ENCODE results near the gene PITPNC1. TPM values are rescaled to one million over a fixed set of nuclear protein-coding genes. Genes with fewer than 3 reads are reported as not detected.

The PITPNC1 gene
- total RNA-seq, 1 experiment from 2014 or later, result 37.5 TPM

DNA sequence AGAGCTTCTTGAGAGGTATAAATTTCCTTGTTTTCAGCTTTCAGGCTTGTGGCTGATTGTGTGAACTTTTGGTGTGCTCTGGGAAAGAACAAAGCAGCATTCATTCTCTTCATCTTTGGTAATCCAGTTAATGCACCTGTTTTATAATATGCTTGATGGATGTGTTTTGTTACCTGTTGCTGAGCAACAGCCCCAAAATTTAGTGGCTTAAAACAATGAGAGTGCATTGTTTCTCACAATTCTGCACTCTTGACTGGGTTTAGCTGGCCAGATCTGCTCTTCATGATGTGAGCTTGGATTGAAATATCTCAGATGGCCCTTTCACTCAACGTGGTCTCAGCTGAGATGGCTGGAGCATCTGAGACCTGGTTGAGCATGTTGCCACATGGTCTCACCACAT lies 281.9 kb downstream of the PITPNC1 start:
- no CpG with 5 or more reads among the region's 1 CpG for WGBS (ENCODE audit: extremely low coverage, insufficient read length, low lambda C conversion rate)
- H3K36me3 Mint-ChIP-seq (ENCODE audit: insufficient read depth in 1 of 3, low read depth in 3 of 3), result peaks cover 22 to 33% (median 23%) of the 10 kb centered on the region in 3 experiments
- no peak for DNase-seq

More for the DNA sequence above, 281.9 kb downstream of the PITPNC1 start:
- Mint-ChIP-seq H3K4me3 (no peak overlapping the region), H3K9me3 (peaks cover 3 to 12% of the 10 kb centered on the region in 2 experiments), H3K27me3 (ENCODE audit: low read depth) (no peaks in the 10 kb centered on the region), H3K4me1 (no peaks in the 10 kb centered on the region; a peak in 1 of 4 replicates), H3K27ac (no peak overlapping the region)
- Histone ChIP-seq H2AK5ac (ENCODE audit: insufficient read length, low read length) (no peak overlapping the region), H3K23me2 (ENCODE audit: insufficient read length, low read depth, low read length, poor library complexity, severe bottlenecking) (no peaks in the 10 kb centered on the region), H3K79me1 (ENCODE audit: insufficient read depth, low read depth, low read length, poor library complexity, severe bottlenecking) (no peaks in the 10 kb centered on the region), H2BK20ac (ENCODE audit: low read depth, low read length, poor library complexity, severe bottlenecking) (no peak overlapping the region), H4K8ac (replicated peaks; ENCODE audit: insufficient read length, low read depth, low read length) (no peak overlapping the region), H2AFZ (ENCODE audit: low read length) (no peak overlapping the region), H3K4me1 (ENCODE audit: insufficient read depth, low read length) (no peaks in the 10 kb centered on the region), H2BK120ac (ENCODE audit: low read depth, low read length, poor library complexity, severe bottlenecking) (no peak overlapping the region), H3K9ac (ENCODE audit: extremely low read depth, insufficient read length, low read length) (no peak overlapping the region), H3K56ac (ENCODE audit: insufficient read length, low read depth, low read length) (no peak overlapping the region), H3K18ac (ENCODE audit: insufficient read length, low read depth, low read length) (no peak overlapping the region), H4K91ac (ENCODE audit: insufficient read length, low read depth, low read length) (no peak overlapping the region), H3K27ac (ENCODE audit: insufficient read length, low read depth, low read length) (no peak overlapping the region), H3K4ac (ENCODE audit: low read depth, low read length) (no peak overlapping the region), H3K4me2 (ENCODE audit: insufficient read depth, insufficient read length, low read length) (no peak overlapping the region), H3K14ac (ENCODE audit: insufficient read depth, low read length) (no peak overlapping the region), H3K9me3 (ENCODE audit: control insufficient read depth, low read depth, low read length) (no peaks in the 10 kb centered on the region), H3K27me3 (ENCODE audit: insufficient read depth, low read length) (no peaks in the 10 kb centered on the region), H3K23ac (ENCODE audit: insufficient read length, low read depth, low read length) (no peak overlapping the region), H2BK12ac (ENCODE audit: insufficient read length, low read depth, low read length) (no peak overlapping the region), H3T11ph (ENCODE audit: low read length) (no peak overlapping the region), H3K79me2 (ENCODE audit: insufficient read depth, low read length) (no peaks in the 10 kb centered on the region), H4K5ac (ENCODE audit: insufficient read length, low read depth, low read length) (no peak overlapping the region), H4K20me1 (ENCODE audit: control insufficient read depth, insufficient read depth, insufficient read length) (no peaks in the 10 kb centered on the region), H2BK15ac (ENCODE audit: low read depth, low read length) (no peak overlapping the region), H2BK5ac (ENCODE audit: insufficient read length, low read length) (no peak overlapping the region)
- TF ChIP-seq, protein P1, sequence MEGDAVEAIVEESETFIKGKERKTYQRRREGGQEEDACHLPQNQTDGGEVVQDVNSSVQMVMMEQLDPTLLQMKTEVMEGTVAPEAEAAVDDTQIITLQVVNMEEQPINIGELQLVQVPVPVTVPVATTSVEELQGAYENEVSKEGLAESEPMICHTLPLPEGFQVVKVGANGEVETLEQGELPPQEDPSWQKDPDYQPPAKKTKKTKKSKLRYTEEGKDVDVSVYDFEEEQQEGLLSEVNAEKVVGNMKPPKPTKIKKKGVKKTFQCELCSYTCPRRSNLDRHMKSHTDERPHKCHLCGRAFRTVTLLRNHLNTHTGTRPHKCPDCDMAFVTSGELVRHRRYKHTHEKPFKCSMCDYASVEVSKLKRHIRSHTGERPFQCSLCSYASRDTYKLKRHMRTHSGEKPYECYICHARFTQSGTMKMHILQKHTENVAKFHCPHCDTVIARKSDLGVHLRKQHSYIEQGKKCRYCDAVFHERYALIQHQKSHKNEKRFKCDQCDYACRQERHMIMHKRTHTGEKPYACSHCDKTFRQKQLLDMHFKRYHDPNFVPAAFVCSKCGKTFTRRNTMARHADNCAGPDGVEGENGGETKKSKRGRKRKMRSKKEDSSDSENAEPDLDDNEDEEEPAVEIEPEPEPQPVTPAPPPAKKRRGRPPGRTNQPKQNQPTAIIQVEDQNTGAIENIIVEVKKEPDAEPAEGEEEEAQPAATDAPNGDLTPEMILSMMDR (conservative IDR thresholded peaks at IDR 0.05), result no peak

All from H9 (cell line).